ENCODE results near the gene ZNF655. TPM values are rescaled to one million over a fixed set of nuclear protein-coding genes. Genes with fewer than 3 reads are reported as not detected.

Gene ZNF655
- total RNA-seq, 1 donor from 2014 or later, result 76.2 TPM

GRCh38 chr7:99624484-99624883 is 66.0 kb downstream of the ZNF655 start:
- peak overlapping the region; percentile 91 for H3K4me3 Mint-ChIP-seq
- peaks cover 57% of the 10 kb centered on the region for H3K4me1 Mint-ChIP-seq
- no peaks in the 10 kb centered on the region for H3K27me3 Mint-ChIP-seq
- peak; percentile 92 for DNase-seq
- H3K9me3 Mint-ChIP-seq, result no peaks in the 10 kb centered on the region
- intact Hi-C loops (cut with micrococcal nuclease), result no loop called here
- peak overlapping the region; percentile 92 for H3K27ac Mint-ChIP-seq
- H3K36me3 Mint-ChIP-seq (ENCODE audit: low read depth), result peaks cover 88% of the 10 kb centered on the region

GRCh38 chr7:99625321-99625720 is 66.9 kb downstream of the ZNF655 start:
- no peak for DNase-seq
- H3K36me3 Mint-ChIP-seq (ENCODE audit: low read depth), result peaks cover 90% of the 10 kb centered on the region
- H3K27ac Mint-ChIP-seq, result peak overlapping the region; percentile 92
- H3K9me3 Mint-ChIP-seq, result no peaks in the 10 kb centered on the region
- peaks cover 57% of the 10 kb centered on the region for H3K4me1 Mint-ChIP-seq
- intact Hi-C loops (cut with micrococcal nuclease), result no loop called here
- no peaks in the 10 kb centered on the region for H3K27me3 Mint-ChIP-seq
- peak overlapping the region; percentile 91 for H3K4me3 Mint-ChIP-seq

- peak overlapping the region; percentile 91 for H3K4me3 Mint-ChIP-seq
- peaks cover 59% of the 10 kb centered on the region for H3K4me1 Mint-ChIP-seq
- intact Hi-C loops (cut with micrococcal nuclease), result no loop called here
- peaks cover 90% of the 10 kb centered on the region for H3K36me3 Mint-ChIP-seq (ENCODE audit: low read depth)
- no peaks in the 10 kb centered on the region for H3K9me3 Mint-ChIP-seq
- DNase-seq, result no peak
- no peaks in the 10 kb centered on the region for H3K27me3 Mint-ChIP-seq
- H3K27ac Mint-ChIP-seq, result peak overlapping the region; percentile 92
Measured at GRCh38 chr7:99625961-99626360, 67.5 kb downstream of the ZNF655 start.

Other genes starting within 250 kb of the ZNF655 start
- gene ARPC1A, start 232.7 kb upstream of the ZNF655 start, total RNA-seq, result 76.0 and 80.8 TPM in 2 replicates
- 248 and 250 TPM in 2 replicates for gene ARPC1B, start 183.9 kb upstream of the ZNF655 start, total RNA-seq
- 167 and 168 TPM in 2 replicates for gene PDAP1, start 150.0 kb upstream of the ZNF655 start, total RNA-seq
- gene BUD31, start 149.7 kb upstream of the ZNF655 start, total RNA-seq, result 136 and 147 TPM in 2 replicates
- 10.5 and 10.7 TPM in 2 replicates for gene PTCD1, start 119.8 kb upstream of the ZNF655 start, total RNA-seq
- gene CPSF4, start 119.7 kb upstream of the ZNF655 start, total RNA-seq, result 83.5 and 89.0 TPM in 2 replicates
- gene ATP5MF, start 92.5 kb upstream of the ZNF655 start, total RNA-seq, result 380 and 393 TPM in 2 replicates
- gene ZNF789, start 85.8 kb upstream of the ZNF655 start, total RNA-seq, result 22.6 and 23.6 TPM in 2 replicates
- gene ZNF394, start 58.4 kb upstream of the ZNF655 start, total RNA-seq, result 38.1 and 38.7 TPM in 2 replicates
- gene ZKSCAN5, start 54.0 kb upstream of the ZNF655 start, total RNA-seq, result 7.2 TPM in 2 replicates
- 4.7 and 5.8 TPM in 2 replicates for gene FAM200A, start 6.5 kb upstream of the ZNF655 start, total RNA-seq
- 0.50 and 0.61 TPM in 2 replicates for gene TMEM225B, start 39.6 kb downstream of the ZNF655 start, total RNA-seq
- 29.4 and 30.0 TPM in 2 replicates for gene ZSCAN25, start 58.3 kb downstream of the ZNF655 start, total RNA-seq
- not detected in 2 replicates for gene CYP3A5, start 121.4 kb downstream of the ZNF655 start, total RNA-seq
- not detected in 2 replicates for gene CYP3A7, start 176.6 kb downstream of the ZNF655 start, total RNA-seq
- gene CYP3A4, start 225.5 kb downstream of the ZNF655 start, total RNA-seq, result not detected in 2 replicates

Measured in activated CD4-positive, alpha-beta T cell treated with anti-CD3 and anti-CD28 coated beads, Interleukin-2, amount 10 ng/mL, durations not matched to agents 24 days and 14 days (primary cell).